GM19463 (cell line): ENCODE measurements around the gene TMPO.
"Not testable (repeated sequence)": the region's sequence is repeated elsewhere in the genome, so short reads cannot be mapped to it uniquely, and the experiment has no call there.

Experiments used
- ATAC-seq: cut with Tn5 transposase; IDR thresholded peaks from one replicate; pipeline ENCODE4 v1.9.1; 2021; ENCODE audit warnings: mild to moderate bottlenecking, moderate library complexity; ENCODE audit not compliant: unreplicated experiment

TMPO gene, protein sequence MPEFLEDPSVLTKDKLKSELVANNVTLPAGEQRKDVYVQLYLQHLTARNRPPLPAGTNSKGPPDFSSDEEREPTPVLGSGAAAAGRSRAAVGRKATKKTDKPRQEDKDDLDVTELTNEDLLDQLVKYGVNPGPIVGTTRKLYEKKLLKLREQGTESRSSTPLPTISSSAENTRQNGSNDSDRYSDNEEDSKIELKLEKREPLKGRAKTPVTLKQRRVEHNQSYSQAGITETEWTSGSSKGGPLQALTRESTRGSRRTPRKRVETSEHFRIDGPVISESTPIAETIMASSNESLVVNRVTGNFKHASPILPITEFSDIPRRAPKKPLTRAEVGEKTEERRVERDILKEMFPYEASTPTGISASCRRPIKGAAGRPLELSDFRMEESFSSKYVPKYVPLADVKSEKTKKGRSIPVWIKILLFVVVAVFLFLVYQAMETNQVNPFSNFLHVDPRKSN

DNA sequence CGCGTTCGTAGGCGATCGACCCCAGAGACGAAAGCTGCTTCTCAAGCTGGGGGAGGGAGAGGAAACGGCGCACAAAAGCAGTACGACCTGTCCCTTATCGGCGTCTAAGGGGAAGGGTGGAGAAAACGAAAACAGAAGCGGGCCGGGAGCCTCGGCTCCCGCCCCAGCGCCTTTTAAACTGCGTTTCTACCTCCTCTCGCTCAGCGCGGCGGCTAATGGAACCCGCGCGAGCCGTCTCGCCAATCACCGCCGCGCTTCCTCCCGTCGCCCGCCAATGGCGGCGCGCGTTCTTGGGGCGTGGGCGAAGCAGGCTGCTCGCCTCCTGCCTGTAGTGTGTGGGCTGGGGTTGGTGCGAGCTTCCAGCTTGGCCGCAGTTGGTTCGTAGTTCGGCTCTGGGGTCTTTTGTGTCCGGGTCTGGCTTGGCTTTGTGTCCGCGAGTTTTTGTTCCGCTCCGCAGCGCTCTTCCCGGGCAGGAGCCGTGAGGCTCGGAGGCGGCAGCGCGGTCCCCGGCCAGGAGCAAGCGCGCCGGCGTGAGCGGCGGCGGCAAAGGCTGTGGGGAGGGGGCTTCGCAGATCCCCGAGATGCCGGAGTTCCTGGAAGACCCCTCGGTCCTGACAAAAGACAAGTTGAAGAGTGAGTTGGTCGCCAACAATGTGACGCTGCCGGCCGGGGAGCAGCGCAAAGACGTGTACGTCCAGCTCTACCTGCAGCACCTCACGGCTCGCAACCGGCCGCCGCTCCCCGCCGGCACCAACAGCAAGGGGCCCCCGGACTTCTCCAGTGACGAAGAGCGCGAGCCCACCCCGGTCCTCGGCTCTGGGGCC is at the start of gene TMPO:
TSS of gene TMPO (plus strand) at position 304 of the 824 bp plus-strand sequence. CDS start at position 582, 278 bp downstream.
- peak; percentile 79 for ATAC-seq

DNA sequence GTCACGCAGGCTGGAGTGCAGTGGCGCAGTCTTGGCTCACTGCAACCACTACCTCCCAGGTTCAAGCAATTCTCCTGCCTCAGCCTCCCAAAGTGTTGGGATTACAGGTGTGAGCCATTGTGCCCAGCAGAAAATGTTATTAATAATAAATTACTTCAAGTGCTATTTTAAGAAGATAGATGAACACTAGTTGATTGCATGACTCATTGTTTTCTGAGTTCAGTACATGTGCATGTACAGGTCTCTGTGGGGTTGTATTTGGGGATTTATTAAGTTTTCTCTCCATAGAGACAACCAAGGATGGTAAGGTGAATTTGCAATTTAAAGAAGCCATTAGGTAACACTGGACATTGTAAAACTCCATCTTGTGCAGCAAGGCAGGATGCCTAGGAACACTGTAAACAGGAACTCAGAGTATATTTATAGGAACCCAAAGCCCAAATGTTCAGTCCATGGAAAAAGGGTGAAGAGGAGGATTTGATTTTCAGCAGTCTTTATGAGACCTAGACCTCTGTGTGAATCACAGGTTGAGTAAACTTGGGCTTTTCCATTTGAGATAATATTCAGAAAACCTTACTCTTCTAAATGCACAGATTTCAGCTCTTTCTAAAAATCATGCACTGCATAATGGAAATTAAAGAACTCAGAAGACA is 49.3 kb upstream of the TMPO start:
- ATAC-seq: no peak

DNA sequence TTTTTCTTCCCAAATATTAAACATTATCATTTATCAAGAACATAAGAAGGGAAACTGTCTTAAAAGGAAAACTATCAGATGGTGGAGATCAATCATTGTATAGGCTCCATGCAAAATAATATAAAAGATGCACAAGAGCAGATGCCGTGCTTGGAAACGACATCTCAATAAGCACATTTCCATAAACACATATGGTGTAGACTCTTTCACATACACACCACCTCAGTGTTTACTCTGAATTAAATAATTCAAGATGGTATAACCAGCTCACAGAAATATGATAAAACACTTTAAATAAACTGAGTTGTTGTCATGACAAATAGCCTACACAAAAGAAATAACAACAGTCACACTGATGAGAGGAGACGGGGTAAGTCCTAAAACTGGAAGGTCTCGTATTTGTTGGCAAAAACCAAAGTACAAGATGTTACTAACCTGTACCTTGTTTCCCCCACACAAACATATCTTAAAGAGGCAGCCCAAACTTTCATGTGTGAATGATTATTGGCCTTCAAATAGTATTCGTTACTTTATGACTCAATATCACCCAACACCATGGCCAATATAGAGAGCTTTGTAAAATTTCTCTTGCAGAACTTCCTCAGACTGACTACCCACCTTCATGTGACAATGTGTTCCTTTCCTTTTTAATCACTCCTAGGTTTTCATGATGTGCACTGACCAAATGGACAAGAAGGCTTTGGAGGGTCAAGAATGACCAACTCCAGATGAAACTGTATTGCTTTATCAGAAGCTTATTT is 48.6 kb upstream of the TMPO start:
- ATAC-seq: no peak

DNA sequence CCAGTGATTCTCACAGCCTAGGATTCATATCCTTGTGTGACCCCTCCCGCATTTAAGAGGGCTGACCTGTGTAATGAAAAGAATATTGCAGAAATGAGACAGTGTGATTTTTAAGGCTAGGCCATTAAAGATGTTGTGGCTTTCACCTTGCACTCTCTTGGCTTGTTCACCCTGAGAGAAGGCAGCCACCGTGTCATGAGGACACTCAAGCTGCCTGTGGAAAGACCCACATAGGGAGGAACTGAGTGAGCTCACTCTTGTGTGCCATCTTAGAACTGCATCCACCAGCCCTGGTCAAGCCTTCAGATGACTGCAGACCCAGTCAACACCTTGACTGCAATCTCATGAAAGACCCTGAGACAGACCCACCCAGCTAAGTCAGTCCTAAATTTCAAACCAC is 46.3 kb upstream of the TMPO start:
- peak; percentile 41 for ATAC-seq

DNA sequence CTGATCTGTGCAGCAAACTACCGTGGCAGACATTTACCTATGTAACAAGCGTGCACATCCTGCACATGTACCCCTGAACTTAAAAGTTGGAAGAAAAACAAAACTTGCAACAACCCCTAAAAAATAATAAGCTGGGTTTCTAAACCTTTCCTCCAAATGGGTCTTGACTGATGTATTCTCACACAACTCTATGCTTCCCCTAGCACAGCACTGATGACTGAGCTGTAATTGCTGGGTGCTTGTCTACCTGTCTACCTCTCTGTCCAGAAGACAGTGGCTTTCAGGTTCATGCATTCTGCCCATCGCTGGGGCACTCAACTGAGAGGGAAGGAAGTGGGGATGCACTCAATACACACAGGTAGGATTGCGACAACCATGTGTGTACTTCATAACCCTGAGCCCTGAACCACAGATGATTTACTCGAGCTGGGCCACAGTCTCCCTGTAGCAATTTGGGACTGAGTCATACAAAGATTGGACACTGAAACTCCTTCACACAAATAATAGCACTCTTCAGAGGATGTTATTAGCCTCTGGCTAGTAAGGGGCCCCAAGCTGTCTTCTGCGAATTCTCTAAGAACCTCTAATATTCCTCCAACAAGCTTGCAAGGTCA is 44.8 kb upstream of the TMPO start:
- peak; percentile 47 for ATAC-seq

DNA sequence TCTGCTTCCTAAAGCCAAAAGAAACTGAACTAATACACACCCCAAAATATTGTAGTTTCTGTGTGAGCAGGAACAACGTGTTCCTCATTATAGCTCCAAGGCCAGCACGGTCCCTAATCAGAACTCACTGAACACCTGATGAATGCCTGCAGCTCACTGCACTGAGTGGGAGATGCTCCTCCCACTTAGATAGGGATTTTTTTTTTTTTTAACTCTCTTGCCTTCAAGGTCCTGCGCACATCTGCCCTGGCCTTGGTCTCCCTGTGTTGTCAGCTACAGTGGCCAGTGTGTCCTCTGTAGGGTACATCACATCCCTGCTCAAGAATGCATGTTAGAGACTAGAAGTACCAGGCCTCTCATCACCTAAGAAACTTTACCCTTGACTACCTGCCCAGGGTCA is 44.3 kb upstream of the TMPO start:
- ATAC-seq: peak; percentile 35

DNA sequence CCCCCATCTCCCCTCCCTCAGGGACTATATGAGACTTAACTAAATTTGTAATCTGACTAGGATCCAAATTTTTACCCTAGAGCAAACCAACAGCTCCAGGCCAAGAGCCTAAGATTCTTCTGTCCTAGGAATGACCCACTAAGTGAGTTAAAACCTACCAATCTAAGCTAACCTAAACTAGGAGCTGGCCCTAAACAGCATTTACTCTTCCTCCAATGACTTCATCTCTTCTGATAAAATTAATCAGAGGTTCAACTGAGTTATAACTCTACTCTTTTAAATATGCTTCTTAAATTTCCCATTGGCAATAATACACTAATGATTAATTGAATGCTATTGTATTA is 39.9 kb upstream of the TMPO start:
- ATAC-seq: no peak

DNA sequence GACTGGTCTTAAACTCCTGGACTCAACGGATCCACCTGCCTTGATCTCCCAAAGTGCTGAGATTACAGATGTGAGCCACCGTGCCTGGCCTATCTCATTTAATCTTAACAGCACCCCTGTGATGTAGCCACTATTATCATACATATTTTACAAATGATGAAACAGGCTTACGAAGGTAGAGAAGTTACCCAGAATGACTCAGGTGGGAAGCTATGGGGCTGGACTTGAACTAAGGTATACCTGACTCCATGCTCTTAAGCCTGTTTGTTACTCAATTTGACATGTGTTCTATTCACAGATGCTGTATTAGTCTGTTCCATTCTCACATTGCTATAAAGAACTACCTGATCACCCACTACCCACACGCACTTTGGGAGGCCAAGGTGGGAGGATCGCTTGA is 36.8 kb upstream of the TMPO start:
- ATAC-seq: no peak

DNA sequence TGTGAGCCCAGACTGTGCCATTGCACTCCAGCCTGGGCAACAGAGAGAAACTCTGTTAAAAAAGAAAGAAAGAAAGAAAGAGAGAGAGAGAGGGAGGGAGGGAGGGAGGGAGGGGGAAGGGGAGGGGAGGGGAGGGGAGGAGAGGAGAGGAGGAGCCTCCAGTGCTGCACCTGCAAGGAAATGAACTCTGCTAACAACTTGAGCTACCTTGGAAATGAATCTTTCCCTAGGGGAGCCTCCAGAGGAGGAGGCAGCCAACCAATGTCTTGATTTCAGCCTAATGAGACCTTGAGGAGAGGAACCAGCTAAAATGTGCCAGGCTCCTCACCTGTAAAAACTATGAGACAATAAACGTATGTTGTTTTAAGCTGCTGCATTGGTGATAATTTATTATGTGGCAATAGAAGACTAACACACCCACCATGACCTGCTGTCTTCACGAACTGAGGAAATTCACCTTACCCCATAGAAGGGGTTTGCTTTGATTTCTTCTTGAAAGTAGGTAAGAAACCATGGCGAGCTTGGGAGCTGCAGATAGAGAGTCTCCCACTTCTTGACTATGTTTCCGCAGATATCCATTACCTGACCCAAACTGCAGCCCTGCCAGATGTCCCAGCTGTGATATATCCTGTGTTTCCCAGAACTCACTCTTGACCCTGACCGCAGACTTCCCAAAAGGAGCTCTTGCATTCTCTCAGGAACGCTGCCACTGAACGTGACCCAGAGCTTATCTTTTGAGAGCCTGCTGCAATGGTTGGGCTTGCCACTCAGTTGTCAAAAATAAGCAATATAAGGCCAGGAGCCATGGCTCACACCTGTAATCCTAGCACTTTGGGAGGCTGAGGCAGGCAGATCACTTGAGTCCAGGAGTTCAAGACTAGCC is 31.5 kb upstream of the TMPO start:
- ATAC-seq: no peak

DNA sequence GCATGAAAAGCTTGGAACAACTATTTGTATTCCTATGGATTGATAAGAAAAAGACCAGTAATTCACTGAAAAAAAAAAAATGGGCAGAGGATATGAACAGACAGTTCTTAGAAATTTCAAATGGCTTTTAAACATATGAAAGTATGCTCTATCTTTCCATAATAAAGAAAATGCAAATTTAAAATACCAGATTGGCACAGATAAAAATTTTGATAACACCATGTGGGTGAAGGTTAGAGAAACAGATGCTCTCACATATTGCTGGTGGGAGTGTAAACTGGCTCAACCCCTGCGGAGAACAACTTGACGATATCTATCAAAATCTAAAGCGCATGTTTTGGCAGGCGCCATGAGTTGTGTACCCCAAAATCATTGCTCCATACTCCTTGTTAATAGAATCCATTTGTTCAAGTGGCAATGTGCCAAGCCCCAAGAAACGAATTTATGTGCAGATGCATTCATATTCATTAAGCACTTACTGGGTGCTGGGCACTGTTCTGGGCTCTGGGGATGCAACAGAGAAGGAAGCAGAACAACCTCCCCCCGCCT is 29.5 kb upstream of the TMPO start:
- ATAC-seq: no peak

DNA sequence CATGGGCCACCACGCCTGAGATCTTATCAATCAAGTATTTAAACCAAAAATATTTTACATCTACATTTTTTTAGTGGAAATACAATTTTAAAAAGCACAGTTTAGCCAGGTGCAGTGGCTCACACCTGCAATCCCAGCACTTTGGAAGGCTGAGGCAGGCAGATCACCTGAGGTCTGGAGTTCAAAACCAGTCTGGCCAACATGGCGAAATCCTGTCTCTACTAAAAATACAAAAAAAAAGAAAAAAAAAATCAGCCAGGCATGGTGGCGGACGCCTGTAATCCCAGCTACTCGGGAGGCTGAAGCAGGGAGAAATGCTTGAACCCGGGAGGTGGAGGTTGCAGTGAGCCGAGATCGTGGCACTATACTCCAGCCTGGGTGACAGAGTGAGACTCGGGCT is 27.0 kb upstream of the TMPO start:
- not testable (repeated sequence) for ATAC-seq

DNA sequence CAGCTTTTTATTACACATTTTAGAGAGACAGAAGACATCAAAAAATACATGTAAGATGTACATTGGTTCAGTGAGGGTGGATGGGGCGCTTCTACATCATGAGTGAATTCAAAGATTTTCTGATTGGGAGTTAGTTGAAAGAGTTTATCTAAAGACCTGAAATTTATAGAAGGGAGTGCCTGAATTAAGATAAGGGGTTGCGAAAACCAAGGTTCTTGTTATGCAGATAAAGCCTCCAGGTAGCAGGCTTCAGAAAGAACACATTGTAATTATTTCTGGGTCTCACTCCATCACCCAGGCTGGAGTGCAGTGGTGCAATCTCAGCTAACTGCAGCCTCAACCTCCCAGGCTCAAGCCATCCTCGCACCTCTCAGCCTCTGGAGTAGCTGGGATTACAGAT is 26.2 kb upstream of the TMPO start:
- no peak for ATAC-seq

DNA sequence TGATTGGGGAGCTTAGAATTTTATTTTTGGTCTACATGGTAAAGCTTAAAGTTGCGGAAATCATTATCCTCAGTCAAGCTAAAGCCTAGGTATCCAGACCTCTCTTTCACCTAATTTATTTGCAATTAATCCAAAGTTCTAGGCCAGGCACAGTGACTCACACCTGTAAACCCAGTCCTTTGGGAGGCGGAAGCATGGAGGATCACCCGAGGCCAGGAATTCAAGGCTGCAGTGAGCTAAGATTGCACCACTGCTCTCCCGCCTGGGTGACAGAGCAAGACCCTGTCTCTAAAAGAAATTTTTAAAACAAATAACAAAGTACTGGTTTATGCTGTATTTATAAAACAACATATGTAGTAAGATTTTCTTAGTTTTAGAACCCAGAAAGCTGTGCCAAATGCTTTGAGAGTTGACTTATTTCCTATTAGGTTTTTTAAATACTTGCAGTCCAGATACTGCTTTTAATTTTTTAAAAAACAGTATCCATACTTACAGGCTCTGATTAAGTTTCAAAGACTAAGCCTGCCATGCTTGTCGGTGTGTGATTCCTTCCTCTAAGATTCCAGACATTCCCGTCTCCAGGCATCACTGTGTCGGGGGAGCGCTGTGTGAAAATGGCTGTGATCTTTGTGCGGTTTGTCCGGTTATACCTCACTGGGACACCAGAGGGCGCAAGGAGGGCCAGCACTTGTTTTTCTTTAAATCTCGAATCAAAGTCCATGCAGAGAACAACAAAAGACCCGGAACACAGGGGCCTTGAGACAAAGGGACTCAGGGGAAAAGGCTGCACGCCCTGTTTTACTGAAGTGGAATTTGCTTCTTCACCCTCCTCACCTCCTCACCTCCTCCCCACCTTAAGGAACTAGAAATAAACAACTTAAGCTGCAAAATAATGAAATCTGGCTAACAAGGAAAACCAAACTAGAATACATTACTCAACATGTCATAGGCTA is 24.6 kb upstream of the TMPO start:
- ATAC-seq: peak; percentile 89

DNA sequence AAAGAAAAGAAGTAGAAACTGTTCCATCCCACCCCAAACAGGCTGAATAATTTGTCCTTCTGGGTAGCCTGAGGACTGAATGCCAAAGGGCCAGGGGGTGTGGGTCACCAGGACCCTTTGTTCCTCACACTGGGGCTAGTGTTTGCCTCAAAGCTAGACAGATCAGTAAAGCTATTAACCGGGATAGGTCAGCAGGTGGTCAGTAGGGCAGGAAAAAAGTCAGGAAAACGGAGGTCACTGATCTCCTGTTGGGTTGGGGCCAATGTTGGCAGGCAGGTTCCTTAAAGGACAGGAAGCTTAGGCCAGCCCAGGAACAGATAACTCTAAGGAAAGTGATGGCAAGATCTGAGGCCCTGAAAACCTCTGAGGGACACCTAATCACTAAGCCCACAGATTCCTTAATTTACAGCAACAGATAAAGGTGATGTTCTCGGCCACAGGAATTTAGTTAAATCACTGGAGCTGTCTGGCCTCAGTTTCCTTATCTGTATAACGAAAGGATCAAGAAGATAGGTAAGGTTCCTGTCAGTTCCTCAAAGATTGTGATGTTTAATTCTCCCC is 22.7 kb upstream of the TMPO start:
- ATAC-seq: no peak

DNA sequence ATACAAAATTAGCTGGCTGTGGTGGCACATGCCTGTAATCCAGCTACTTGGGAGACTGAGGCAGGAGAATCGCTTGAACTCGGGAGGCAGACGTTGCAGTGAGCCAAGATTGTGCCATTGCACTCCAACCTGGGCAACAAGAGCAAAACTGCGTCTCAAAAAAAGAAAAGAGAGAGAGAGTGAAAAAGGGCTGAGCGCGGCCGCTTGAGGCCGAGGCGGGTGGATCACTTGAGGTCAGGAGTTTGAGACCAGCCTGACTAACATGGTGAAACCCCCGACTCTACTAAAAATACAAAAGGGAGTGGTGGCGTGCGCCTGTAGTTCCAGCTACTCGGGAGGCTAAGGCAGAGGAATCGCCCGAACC is 14.1 kb upstream of the TMPO start:
- not testable (repeated sequence) for ATAC-seq

DNA sequence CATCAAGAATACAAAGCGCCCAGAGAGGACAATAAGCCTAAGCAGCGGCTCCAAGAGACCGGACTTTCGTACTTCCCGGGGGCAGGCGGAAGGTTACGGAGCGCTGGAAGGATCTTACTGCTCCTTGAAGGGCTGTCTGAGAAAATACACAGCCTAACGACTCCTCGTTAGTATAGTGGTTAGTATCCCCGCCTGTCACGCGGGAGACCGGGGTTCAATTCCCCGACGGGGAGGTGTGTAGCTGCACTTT is 12.1 kb upstream of the TMPO start:
- peak; percentile 58 for ATAC-seq

DNA sequence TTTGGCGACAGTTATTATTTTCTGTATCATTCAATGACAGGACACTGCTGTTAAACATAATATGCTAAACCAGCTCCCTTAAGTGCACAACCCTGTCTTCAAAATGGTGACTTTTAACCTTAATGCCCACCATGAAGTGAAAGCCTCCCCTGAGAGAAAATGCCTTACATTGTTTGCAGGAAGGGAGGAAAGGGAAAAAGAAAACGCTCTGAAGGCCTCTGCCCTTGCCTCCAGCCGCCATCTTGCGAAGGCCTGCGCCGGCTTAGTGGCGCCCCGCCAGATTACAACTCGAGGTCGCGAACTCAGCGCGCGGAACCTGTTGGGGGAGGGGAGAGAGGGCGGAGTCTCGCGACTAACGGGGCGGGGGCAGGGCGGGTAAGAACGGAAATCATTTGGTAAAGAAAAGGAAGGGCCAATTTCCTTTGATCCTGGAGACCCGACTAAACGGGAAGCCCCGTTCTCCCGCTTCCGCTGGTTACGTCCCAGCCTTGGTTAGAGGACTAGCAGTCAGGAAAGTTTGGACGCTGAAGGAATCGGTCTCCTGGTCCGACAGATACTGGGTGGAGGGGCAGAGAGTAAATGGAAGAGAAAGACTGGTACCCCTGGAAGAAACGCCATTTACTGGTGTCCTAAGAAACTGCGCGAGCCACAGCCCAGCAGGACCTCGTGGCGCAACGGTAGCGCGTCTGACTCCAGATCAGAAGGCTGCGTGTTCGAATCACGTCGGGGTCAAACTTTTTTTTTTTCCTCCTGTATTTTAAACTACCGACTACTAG is 11.6 kb upstream of the TMPO start:
- ATAC-seq: peak; percentile 70

DNA sequence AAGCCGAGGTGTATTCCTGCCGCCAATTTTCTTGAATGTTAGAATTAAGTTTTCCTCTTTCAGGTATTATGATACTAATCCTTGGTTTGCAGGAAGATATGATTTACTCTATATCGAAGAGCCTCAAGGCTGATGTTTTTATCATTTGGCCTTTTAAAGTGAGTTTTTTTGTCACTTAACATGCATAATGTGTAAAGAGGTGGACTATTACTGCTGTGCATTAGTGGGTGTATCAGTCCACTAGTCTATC is 11.1 kb upstream of the TMPO start:
- ATAC-seq: peak; percentile 12
